Right atrium auricular region (tissue), 2 donors: ENCODE data around the gene LPP. TPM values are rescaled to one million over a fixed set of nuclear protein-coding genes. Genes with fewer than 3 reads are reported as not detected.

ENCODE experiments used
- DNase-seq: peaks from one replicate; pipeline ENCODE4 v3.0.0-alpha.2; 2019; ENCODE audit warnings: low spot score
- H3K27ac ChIP-seq, 2 donors: fragments of 200-600 bp; sonication (generic); 1 replicate in 1 of 2; 2 replicates in 1 of 2; pipeline ENCODE4 v1.5.1; 2016 to 2019
- H3K27me3 ChIP-seq, 2 donors: fragments of 200-600 bp; sonication (generic); one replicate each; pipeline versions ENCODE4 v1.5.1 to v1.6.0; 2017 to 2019
- H3K36me3 ChIP-seq: fragments of 200-600 bp; sonication (generic); one replicate; pipeline ENCODE4 v1.5.1; 2016
- H3K4me1 ChIP-seq, 2 donors: fragments of 200-600 bp; sonication (generic); one replicate each; pipeline versions ENCODE4 v1.5.1 to v1.6.0; 2017 to 2019
- H3K4me3 ChIP-seq, 2 donors: fragments of 200-600 bp; sonication (generic); 1 replicate in 1 of 2; 2 replicates in 1 of 2; pipeline ENCODE4 v1.5.1; 2017 to 2019; ENCODE audit warnings: mild to moderate bottlenecking in 1 of 2, moderate library complexity in 1 of 2
- H3K9me3 ChIP-seq, 2 donors: fragments of 200-600 bp; sonication (generic); one replicate each; pipeline ENCODE4 v1.5.1; 2019
- total RNA-seq, 2 donors: library from RNA; depleted of rRNA; stranded (reverse); fragments of >200 nt; gene quantifications; one replicate each; pipeline ENCODE4 v1.1.0, GENCODE V29; 2016
- TF ChIP-seq, protein P1 (sequence below), 2 donors: fragments of 200-600 bp; sonication (generic); IDR thresholded peaks; one replicate each; pipeline ENCODE4 v1.5.1; 2019; ENCODE audit warnings: antibody characterized with exemption in 2 of 2

Gene LPP
- total RNA-seq, 2 donors from 2014 or later: 117 to 186 TPM

DNA sequence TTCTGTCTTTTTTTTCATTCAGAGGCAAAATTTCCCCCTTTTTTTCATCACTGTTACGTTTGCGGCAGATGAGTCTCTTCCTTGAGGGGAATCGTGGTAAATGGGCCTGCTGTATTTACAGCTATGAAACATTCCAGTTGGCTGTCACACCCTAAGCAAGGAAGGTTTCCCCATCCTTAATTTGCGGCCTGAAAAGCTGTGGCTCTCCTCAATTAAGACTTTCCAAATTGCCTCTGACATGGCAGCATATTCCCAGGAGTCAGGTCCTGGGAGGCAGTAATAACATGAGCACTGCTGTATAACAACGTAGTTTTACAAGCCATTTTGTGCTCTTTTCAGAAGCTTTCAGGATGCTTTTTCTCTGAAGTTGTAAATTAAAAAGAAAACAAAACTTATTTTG, 420.9 kb downstream of the LPP start:
- Histone ChIP-seq H3K9me3 (no peaks in the 10 kb centered on the region), H3K4me1 (peaks cover 0 to 30% of the 10 kb centered on the region in 2 donors), H3K27me3 (no peaks in the 10 kb centered on the region), H3K27ac (no peak overlapping the region), H3K4me3 (no peak overlapping the region), H3K36me3 (no peaks in the 10 kb centered on the region)
- DNase-seq: no peak
- TF ChIP-seq, protein P1, sequence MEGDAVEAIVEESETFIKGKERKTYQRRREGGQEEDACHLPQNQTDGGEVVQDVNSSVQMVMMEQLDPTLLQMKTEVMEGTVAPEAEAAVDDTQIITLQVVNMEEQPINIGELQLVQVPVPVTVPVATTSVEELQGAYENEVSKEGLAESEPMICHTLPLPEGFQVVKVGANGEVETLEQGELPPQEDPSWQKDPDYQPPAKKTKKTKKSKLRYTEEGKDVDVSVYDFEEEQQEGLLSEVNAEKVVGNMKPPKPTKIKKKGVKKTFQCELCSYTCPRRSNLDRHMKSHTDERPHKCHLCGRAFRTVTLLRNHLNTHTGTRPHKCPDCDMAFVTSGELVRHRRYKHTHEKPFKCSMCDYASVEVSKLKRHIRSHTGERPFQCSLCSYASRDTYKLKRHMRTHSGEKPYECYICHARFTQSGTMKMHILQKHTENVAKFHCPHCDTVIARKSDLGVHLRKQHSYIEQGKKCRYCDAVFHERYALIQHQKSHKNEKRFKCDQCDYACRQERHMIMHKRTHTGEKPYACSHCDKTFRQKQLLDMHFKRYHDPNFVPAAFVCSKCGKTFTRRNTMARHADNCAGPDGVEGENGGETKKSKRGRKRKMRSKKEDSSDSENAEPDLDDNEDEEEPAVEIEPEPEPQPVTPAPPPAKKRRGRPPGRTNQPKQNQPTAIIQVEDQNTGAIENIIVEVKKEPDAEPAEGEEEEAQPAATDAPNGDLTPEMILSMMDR (IDR thresholded peaks at IDR 0.05): no peak

DNA sequence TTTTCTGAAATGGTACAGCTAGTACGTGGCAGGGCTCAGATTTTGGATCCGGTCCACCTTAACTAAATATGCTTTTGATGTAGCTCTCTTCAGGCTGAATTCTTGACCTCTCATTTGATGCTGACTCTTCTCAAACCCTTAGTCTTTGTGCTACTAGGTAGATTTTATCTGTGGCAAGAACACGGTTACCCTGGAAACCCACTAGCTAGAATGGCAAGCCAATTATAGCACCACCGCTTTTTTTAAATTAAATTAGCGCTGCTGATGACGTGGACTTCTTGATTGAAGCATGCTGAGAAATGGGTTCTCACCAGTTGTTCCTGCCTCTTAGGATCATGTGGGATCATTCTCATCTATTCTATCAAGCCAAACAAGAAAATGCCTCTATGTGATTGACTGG, 421.5 kb downstream of the LPP start:
- no peaks in the 10 kb centered on the region for H3K27me3 ChIP-seq
- H3K4me1 ChIP-seq: peaks cover 0 to 30% of the 10 kb centered on the region in 2 donors
- no peaks in the 10 kb centered on the region for H3K36me3 ChIP-seq
- TF ChIP-seq, protein P1 (IDR thresholded peaks at IDR 0.05): no peak
- no peak overlapping the region for H3K4me3 ChIP-seq
- H3K9me3 ChIP-seq: no peaks in the 10 kb centered on the region
- no peak overlapping the region for H3K27ac ChIP-seq
- no peak for DNase-seq

DNA sequence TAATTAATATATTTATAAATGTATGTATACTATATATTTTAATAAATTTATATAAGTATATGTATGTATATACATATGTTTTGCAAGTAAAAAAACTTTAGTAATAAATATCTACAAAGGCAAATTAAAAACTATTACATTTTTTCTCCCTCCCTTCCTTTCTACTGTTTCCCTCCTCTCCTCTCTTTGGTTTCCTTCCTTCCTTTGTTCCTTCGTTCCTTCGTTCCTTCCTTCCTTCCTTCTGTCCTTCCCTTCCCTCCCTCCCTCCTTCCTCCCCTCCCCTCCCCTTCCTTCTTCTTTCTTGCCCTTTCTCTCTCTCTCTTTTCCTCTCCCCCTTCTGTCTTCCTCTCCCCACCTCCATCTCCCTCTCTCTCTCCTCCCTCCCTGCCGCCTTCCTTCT, 423.6 kb downstream of the LPP start:
- Histone ChIP-seq H3K27ac (peak overlapping the region in 1 of 2 donors; percentile 82), H3K4me1 (peaks cover 0 to 30% of the 10 kb centered on the region in 2 donors), H3K27me3 (no peaks in the 10 kb centered on the region), H3K36me3 (no peaks in the 10 kb centered on the region), H3K4me3 (no peak overlapping the region), H3K9me3 (no peaks in the 10 kb centered on the region)
- TF ChIP-seq, protein P1 (IDR thresholded peaks at IDR 0.05): no peak
- DNase-seq: no peak

DNA sequence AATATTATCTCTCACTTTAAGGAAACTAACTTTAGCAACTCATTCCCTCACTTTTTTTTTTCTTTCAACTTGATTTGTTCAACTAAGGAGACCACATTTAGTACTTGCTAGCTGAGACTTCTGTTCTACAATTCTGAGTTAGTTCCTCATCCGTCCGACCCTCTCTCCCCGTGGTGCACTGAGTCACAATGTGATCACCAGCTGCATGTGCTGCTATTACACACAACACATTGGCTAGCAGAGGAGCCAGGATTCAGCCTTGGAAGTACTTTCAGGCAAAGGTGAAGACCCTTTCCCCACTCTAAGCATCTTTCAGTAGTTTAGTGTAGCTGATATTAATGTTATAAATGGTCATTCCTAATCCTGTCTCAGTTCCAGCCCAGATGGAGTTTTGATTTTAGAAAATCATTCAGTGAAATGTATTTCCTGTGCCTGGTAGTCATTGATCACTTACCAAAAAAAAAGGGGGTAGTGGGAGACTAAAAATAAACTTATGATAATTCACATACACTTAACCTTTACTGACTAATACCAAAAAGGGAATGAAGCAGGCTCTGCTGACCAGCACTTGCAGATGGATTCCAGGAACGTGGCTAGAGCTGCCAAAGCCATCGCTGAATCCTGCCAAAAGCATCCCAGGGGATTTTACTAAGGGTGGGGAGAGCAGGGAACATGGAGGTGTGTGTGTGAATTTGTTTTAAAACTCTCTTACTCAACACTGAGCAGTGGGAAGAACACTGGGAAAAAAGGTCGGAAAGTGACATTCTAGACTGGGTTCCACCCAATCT, 424.8 kb downstream of the LPP start:
- Histone ChIP-seq H3K27me3 (no peaks in the 10 kb centered on the region), H3K4me1 (peaks cover 0 to 34% of the 10 kb centered on the region in 2 donors), H3K27ac (peak overlapping the region; percentile 70 to 82), H3K4me3 (no peak overlapping the region), H3K9me3 (no peaks in the 10 kb centered on the region), H3K36me3 (no peaks in the 10 kb centered on the region)
- TF ChIP-seq, protein P1 (IDR thresholded peaks at IDR 0.05): no peak
- DNase-seq: peak; percentile 76

DNA sequence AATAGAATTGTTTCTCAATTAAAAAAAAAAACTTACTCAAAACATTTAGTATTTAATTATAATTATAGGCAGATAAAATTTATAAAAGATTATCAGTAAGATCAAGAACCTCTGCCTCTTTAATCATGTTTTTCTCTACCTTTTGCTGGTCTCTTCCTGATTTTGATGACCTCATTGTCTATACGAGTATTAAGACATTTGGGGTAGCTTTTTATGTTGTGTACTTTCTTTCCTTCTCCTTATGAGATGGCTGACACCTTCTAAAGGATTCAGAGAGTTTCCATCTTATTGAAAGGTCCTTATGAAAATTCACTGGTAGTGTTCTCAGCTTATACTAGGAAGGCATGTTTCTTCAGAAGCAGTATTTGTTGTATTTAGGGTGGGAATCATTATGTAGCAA, 426.3 kb downstream of the LPP start:
- TF ChIP-seq, protein P1 (IDR thresholded peaks at IDR 0.05): no peak
- Histone ChIP-seq H3K4me1 (peaks cover 0 to 43% of the 10 kb centered on the region in 2 donors), H3K4me3 (no peak overlapping the region), H3K9me3 (no peaks in the 10 kb centered on the region), H3K36me3 (no peaks in the 10 kb centered on the region), H3K27me3 (no peaks in the 10 kb centered on the region), H3K27ac (peak overlapping the region in 1 of 2 donors; percentile 82)
- DNase-seq: no peak
